CD14-positive monocyte (primary cell): ENCODE results near the gene HOXA11. TPM values are rescaled to one million over a fixed set of nuclear protein-coding genes. Genes with fewer than 3 reads are reported as not detected.

ENCODE experiments used
- DNase-seq, 3 donors: peaks; one replicate each; pipeline ENCODE4 v3.0.0-alpha.2; 2011 to 2022
- H2AFZ ChIP-seq: 2 replicates; pipeline ENCODE4 v1.6.0; 2012; ENCODE audit warnings: mild to moderate bottlenecking, low read depth, low read length, inconsistent platforms; ENCODE audit not compliant: insufficient read depth, poor library complexity, severe bottlenecking
- H3K27ac ChIP-seq, 2 donors: 1 replicate in 1 of 2; 2 replicates in 1 of 2; pipeline ENCODE4 v1.5.1; 2012 to 2013; ENCODE audit warnings: low read length in 2 of 2, control low read depth in 1 of 2, inconsistent platforms in 1 of 2, low read depth in 1 of 2, mild to moderate bottlenecking in 1 of 2
- H3K27me3 ChIP-seq, 2 donors: one replicate each; pipeline versions ENCODE4 v1.6.0 to v1.6.1; 2011 to 2013; ENCODE audit warnings: low read length in 2 of 2; ENCODE audit not compliant: control insufficient read depth in 2 of 2, insufficient read depth in 2 of 2
- H3K36me3 ChIP-seq, 2 donors: replicated peaks in 1 of 2; 1 replicate in 1 of 2; 2 replicates in 1 of 2; pipeline versions ENCODE4 v1.5.1 to v1.6.1; 2012 to 2013; ENCODE audit warnings: low read length in 2 of 2, control low read depth in 1 of 2, inconsistent platforms in 1 of 2, mild to moderate bottlenecking in 1 of 2; ENCODE audit not compliant: insufficient read depth in 2 of 2, control insufficient read depth in 1 of 2
- H3K4me1 ChIP-seq, 2 donors: 1 replicate in 1 of 2; 2 replicates in 1 of 2; pipeline versions ENCODE4 v1.5.1 to v1.6.1; 2012 to 2013; ENCODE audit warnings: low read length in 2 of 2, control low read depth in 1 of 2, inconsistent platforms in 1 of 2, mild to moderate bottlenecking in 1 of 2, moderate library complexity in 1 of 2; ENCODE audit not compliant: insufficient read depth in 2 of 2, control insufficient read depth in 1 of 2
- H3K4me2 ChIP-seq: replicated peaks from 2 replicates; pipeline ENCODE3; 2012; ENCODE audit warnings: low read length, moderate library complexity, mild to moderate bottlenecking; ENCODE audit not compliant: poor library complexity, severe bottlenecking; ENCODE audit errors: extremely low read depth
- H3K4me3 ChIP-seq, 3 experiments: fragments of 200-600 bp in 1 of 3; sonication (generic) in 1 of 3; replicated peaks in 1 of 3; 1 replicate in 2 of 3; 2 replicates in 1 of 3; pipeline ENCODE4 v1.5.1; 2011 to 2013; ENCODE audit warnings: low read length in 3 of 3, mild to moderate bottlenecking in 3 of 3, control low read depth in 2 of 3, low read depth in 2 of 3, inconsistent platforms in 1 of 3, moderate library complexity in 1 of 3
- H3K79me2 ChIP-seq: 2 replicates; pipeline ENCODE4 v1.6.0; 2012; ENCODE audit warnings: mild to moderate bottlenecking, control low read depth, inconsistent platforms, low read length, moderate library complexity; ENCODE audit not compliant: insufficient read depth
- H3K9ac ChIP-seq: 2 replicates; pipeline ENCODE4 v1.6.0; 2017; ENCODE audit warnings: low read length, mild to moderate bottlenecking; ENCODE audit not compliant: insufficient read depth, poor library complexity, severe bottlenecking
- H3K9me3 ChIP-seq, 2 donors: replicated peaks in 1 of 2; 1 replicate in 1 of 2; 2 replicates in 1 of 2; pipeline versions ENCODE4 v1.5.1 to v1.6.1; 2012 to 2013; ENCODE audit warnings: low read length in 2 of 2, control low read depth in 1 of 2; ENCODE audit not compliant: control insufficient read depth in 1 of 2, insufficient read depth in 1 of 2
- H4K20me1 ChIP-seq: 2 replicates; pipeline ENCODE4 v1.6.0; 2012; ENCODE audit warnings: mild to moderate bottlenecking, low read length, control low read depth, moderate library complexity; ENCODE audit not compliant: insufficient read depth
- H3K27ac Mint-ChIP-seq, 7 donors: one replicate each; pipeline ENCODE4 v1.8.0; 2020; ENCODE audit warnings: mild to moderate bottlenecking in 7 of 7, mixed read lengths in 7 of 7, moderate library complexity in 6 of 7, inconsistent platforms in 2 of 7
- H3K27me3 Mint-ChIP-seq, 3 donors: one replicate each; pipeline ENCODE4 v1.8.0; 2021 to 2022; ENCODE audit warnings: low read depth in 3 of 3, mild to moderate bottlenecking in 3 of 3, mixed read lengths in 3 of 3, moderate library complexity in 3 of 3, inconsistent platforms in 1 of 3
- H3K36me3 Mint-ChIP-seq, 2 donors: one replicate each; pipeline ENCODE4 v1.8.0; 2020; ENCODE audit warnings: mixed read lengths in 2 of 2, inconsistent platforms in 1 of 2, mild to moderate bottlenecking in 1 of 2
- H3K4me1 Mint-ChIP-seq: one replicate; pipeline ENCODE4 v1.8.0; 2020; ENCODE audit warnings: mild to moderate bottlenecking, mixed read lengths
- H3K4me3 Mint-ChIP-seq, 2 donors: one replicate each; pipeline ENCODE4 v1.8.0; 2020; ENCODE audit warnings: mild to moderate bottlenecking in 2 of 2, mixed read lengths in 2 of 2, moderate library complexity in 1 of 2
- H3K9me3 Mint-ChIP-seq, 7 donors: one replicate each; pipeline ENCODE4 v1.8.0; 2020 to 2022; ENCODE audit warnings: mixed read lengths in 7 of 7, mild to moderate bottlenecking in 6 of 7, moderate library complexity in 6 of 7, inconsistent platforms in 2 of 7
- CTCF ChIP-seq: fragments of 200-600 bp; IDR thresholded peaks from one replicate; pipeline ENCODE4 v1.8.0; 2022; ENCODE audit warnings: antibody characterized with exemption, mild to moderate bottlenecking
- WGBS: methylation state at CpG from one replicate; pipeline ENCODE4 v1.1.5; 2013; ENCODE audit warnings: missing lambda C conversion rate; ENCODE audit not compliant: insufficient coverage; 5-methylcytosine and 5-hydroxymethylcytosine counted together
- intact Hi-C, 2 donors: fragments of 100-400 bp; cut with micrococcal nuclease; formaldehyde crosslinking; loops; one replicate each; pipeline versions ENCODE4 v1.15.0 to v1.15.1; 2023
- polyA plus RNA-seq, 3 donors: library from polyadenylated mRNA; depleted of rRNA in 1 of 3; unstranded in 2 of 3; stranded (reverse) in 1 of 3; fragments of 300-500 nt in 2 of 3; fragments of >200 nt in 1 of 3; fragmentation: Illumina TruSeq in 2 of 3; gene quantifications; 1 replicate in 2 of 3; 2 replicates in 1 of 3; pipeline ENCODE4 v1.2.3, GENCODE V29; 2012 to 2021

HOXA11 gene
- polyA plus RNA-seq, 3 donors, result not detected

GRCh38 chr7:27192546-27193334, 7.7 kb upstream of the HOXA11 start:
- H3K36me3 Mint-ChIP-seq, result peaks cover 15 to 23% of the 10 kb centered on the region in 2 donors
- Histone ChIP-seq H3K36me3 (no peaks in the 10 kb centered on the region), H2AFZ (peak overlapping the region; percentile 65), H3K4me1 (peaks cover 36 to 39% of the 10 kb centered on the region in 2 donors), H3K27me3 (peaks cover 95 to 98% of the 10 kb centered on the region in 2 donors), H3K4me3 (peak overlapping the region; percentile 20 to 70 (median 31)), H3K9ac (no peak overlapping the region), H4K20me1 (no peaks in the 10 kb centered on the region), H3K27ac (no peak overlapping the region), H3K79me2 (no peaks in the 10 kb centered on the region), H3K9me3 (peaks cover 12 to 59% of the 10 kb centered on the region in 2 donors), H3K4me2 (peak overlapping the region; percentile 84)
- H3K27ac Mint-ChIP-seq, result peak overlapping the region in 1 of 7 donors; percentile 40
- H3K9me3 Mint-ChIP-seq, result peaks cover 0 to 51% (median 31%) of the 10 kb centered on the region in 7 donors
- H3K4me3 Mint-ChIP-seq, result peak overlapping the region; percentile 71 to 89
- intact Hi-C loops, result loop anchor here (5.0 to 10.0 kb wide), 3 partner anchors 385 to 732 kb away; no protein-coding TSS in a partner anchor
- peaks cover 50% of the 10 kb centered on the region for H3K4me1 Mint-ChIP-seq
- WGBS, result 2% methylated on average over 61 of the region's 78 CpGs
- no peak for TF ChIP-seq CTCF
- DNase-seq, result peak; percentile 64 to 73 (median 72)
- peaks cover 91 to 94% (median 93%) of the 10 kb centered on the region in 3 donors for H3K27me3 Mint-ChIP-seq

GRCh38 chr7:27191833-27192545, 7.0 kb upstream of the HOXA11 start:
- WGBS, result 19% methylated on average over 39 of the region's 42 CpGs
- H4K20me1 ChIP-seq, result no peaks in the 10 kb centered on the region
- no peak for TF ChIP-seq CTCF
- H2AFZ ChIP-seq, result peak overlapping the region; percentile 11
- peak overlapping the region; percentile 84 for H3K4me2 ChIP-seq
- Mint-ChIP-seq H3K4me3 (peak overlapping the region; percentile 67 to 85), H3K27me3 (peaks cover 91 to 94% (median 93%) of the 10 kb centered on the region in 3 donors), H3K36me3 (peaks cover 15 to 24% of the 10 kb centered on the region in 2 donors), H3K4me1 (peaks cover 55% of the 10 kb centered on the region), H3K27ac (peak overlapping the region in 1 of 7 donors; percentile 50), H3K9me3 (peaks cover 0 to 51% (median 32%) of the 10 kb centered on the region in 7 donors)
- peak overlapping the region in 1 of 3 experiments; percentile 70 for H3K4me3 ChIP-seq
- H3K79me2 ChIP-seq, result no peaks in the 10 kb centered on the region
- DNase-seq, result no peak
- no peak overlapping the region for H3K27ac ChIP-seq
- peaks cover 95 to 98% of the 10 kb centered on the region in 2 donors for H3K27me3 ChIP-seq
- H3K36me3 ChIP-seq, result no peaks in the 10 kb centered on the region
- peaks cover 13 to 58% of the 10 kb centered on the region in 2 donors for H3K9me3 ChIP-seq
- H3K4me1 ChIP-seq, result peaks cover 40 to 42% of the 10 kb centered on the region in 2 donors
- H3K9ac ChIP-seq, result no peak overlapping the region
- intact Hi-C loops, result loop anchor here (5.0 to 10.0 kb wide), 3 partner anchors 385 to 733 kb away; no protein-coding TSS in a partner anchor
